Measurements from ENCODE around the gene ALKBH8.

DNA sequence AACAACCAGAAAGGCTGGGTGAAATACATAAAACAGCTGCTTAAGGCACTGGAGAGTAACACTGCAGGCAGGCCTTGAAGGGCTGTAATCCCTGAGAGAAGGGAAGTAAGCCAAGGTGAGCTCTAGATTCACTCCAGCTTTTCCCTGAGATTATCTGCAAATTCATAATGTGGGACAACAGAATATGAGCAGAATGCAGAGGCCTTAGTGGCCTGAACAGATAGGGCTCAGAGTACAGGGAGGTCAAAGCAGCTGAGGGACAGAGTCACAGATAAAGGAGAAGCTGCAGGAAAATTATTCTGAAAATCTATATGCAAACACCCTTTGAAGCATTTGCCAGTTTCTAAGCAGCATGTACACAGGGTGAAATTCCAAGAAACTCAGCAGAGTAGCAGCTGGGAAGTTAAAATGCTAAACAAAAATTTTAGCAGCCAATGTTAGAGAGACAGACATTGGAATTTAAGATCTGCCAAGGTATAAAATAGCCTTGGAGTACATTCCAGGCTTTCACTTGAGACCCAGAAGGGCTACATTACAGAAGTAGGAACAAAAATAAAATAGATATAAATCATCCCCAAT, 59.8 kb downstream of the ALKBH8 start:
- TF ChIP-seq POLR2A (IDR thresholded peaks at IDR 0.05): no peak
- TF ChIP-seq, protein P1, sequence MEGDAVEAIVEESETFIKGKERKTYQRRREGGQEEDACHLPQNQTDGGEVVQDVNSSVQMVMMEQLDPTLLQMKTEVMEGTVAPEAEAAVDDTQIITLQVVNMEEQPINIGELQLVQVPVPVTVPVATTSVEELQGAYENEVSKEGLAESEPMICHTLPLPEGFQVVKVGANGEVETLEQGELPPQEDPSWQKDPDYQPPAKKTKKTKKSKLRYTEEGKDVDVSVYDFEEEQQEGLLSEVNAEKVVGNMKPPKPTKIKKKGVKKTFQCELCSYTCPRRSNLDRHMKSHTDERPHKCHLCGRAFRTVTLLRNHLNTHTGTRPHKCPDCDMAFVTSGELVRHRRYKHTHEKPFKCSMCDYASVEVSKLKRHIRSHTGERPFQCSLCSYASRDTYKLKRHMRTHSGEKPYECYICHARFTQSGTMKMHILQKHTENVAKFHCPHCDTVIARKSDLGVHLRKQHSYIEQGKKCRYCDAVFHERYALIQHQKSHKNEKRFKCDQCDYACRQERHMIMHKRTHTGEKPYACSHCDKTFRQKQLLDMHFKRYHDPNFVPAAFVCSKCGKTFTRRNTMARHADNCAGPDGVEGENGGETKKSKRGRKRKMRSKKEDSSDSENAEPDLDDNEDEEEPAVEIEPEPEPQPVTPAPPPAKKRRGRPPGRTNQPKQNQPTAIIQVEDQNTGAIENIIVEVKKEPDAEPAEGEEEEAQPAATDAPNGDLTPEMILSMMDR (IDR thresholded peaks at IDR 0.05): no peak

Data from sigmoid colon (tissue), 3 donors.